ENCODE results near the gene ENTPD6. TPM values are rescaled to one million over a fixed set of nuclear protein-coding genes. Genes with fewer than 3 reads are reported as not detected.
"Not testable (repeated sequence)": the region's sequence is repeated elsewhere in the genome, so short reads cannot be mapped to it uniquely, and the experiment has no call there.

ENTPD6 gene
- total RNA-seq, 1 donor from 2014 or later = 46.3 TPM

DNA sequence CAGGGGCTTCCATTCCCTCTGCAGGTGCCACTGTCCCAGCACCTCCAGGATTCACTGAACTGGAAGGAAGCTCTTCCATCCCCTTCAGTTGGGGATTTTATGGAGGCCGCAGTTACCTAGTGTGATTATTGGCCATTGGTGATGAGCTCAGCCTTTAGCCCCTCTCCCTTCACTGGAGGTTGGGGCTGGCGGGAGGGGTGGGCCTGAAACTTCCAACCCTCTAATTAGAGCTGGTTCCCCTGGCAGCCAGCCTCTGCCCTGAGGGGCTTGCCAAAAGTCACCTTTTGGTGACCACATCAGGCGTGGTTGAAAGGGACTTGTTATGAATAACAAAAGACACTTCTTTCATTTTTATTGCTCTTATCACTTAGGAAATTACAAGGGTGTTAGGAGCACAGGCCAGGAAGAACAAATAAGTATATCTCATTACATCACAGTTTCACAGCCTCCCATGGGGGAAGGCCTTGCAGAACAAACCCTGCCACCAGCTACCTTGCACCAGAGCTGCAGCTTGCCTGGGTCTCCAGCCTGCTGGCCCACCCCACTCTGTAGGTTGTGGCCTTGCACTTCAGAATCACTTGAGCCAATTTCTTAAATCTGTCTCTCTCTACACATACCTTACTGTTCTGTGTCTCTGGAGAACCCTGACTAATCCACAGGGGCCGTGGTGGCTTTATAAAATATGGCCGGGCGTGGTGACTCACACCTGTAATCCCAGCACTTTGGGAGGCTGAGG, 57.3 kb downstream of the ENTPD6 start:
- no peak for DNase-seq (ENCODE audit: extremely low read depth, low read depth, low spot score)

DNA sequence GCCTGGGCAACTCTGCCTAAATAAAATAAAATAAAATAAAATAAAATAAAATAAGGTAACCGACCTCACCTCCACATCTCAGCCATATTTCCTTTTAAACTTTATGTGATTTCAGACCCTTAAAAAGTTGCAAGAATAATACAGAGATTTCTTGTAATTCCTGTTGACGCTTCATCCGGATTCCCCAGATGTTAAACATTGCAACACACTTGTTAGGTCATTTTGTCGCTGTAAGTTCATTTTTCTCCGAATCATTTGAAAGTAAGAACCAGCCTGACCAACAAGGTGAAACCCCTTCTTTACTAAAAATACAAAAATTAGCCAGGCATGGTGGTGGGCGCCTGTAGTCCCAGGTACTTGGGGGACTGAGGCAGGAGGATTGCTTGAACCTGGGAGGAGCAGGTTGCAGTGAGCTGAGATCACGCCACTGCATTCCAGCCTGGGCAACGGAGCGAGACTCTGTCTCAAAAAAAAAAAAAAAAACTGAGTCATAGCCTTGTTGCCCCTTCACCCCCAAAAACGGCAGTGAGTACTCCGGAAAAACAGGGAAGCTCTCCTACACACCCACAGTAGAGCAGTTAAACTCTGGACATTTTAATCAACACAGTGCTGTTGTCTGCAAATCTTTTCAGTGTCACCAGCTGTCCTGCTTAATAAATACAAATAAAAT, 58.2 kb downstream of the ENTPD6 start:
- no peak for DNase-seq (ENCODE audit: extremely low read depth, low read depth, low spot score)

DNA sequence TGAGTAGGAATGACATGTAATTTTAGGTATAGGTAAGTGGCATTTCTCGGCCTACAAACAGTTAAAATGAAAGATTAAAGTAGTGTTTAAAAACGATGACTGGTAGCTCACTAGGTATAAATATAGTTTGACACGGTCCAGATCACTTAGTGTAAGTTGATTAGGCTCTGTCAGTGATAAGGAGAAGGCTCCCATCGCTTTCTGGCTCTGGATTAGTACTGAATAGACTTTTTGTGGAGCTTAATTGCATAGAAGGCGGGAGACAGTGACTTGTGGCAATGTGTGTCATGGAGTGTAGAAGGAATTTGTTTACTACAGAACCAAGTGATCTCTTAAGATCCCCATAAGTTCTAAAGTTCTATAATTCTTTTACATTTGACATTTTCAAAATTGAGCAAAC, 59.1 kb downstream of the ENTPD6 start:
- DNase-seq (ENCODE audit: extremely low read depth, low read depth, low spot score) = no peak

DNA sequence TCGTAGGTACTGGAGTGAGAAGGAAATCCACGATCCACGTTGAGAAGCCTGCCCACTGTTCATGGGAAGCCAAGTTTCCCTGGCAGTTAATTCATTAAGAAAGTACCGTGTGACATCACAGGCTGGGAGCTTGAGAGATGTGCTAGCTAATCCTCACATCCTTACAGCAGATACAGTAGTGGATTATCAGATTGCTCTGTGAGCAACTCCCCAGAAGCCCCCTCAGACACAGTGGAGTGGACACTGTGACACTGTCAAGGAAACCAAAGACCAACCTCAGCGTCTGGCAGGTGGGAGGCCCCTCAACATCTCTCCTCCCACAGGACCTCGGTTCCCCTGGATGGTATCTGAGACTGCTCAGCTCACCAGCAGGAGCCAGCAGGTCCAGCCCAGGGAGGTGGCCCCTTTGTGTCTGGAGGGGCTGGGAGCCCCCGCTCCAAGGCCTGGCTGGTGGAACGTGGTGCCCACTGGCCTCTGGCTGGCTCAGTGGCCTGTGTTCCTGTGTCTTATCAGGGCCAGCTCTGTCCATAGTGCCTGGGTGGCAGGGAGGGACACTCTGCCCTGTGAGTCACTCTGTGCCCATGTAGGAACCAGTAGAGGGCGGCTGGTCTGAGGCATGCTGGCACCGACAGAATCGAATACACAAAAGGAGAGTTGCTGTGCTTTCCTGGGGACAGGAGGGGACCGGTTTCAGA, 59.6 kb downstream of the ENTPD6 start:
- no peak for DNase-seq (ENCODE audit: extremely low read depth, low read depth, low spot score)

DNA sequence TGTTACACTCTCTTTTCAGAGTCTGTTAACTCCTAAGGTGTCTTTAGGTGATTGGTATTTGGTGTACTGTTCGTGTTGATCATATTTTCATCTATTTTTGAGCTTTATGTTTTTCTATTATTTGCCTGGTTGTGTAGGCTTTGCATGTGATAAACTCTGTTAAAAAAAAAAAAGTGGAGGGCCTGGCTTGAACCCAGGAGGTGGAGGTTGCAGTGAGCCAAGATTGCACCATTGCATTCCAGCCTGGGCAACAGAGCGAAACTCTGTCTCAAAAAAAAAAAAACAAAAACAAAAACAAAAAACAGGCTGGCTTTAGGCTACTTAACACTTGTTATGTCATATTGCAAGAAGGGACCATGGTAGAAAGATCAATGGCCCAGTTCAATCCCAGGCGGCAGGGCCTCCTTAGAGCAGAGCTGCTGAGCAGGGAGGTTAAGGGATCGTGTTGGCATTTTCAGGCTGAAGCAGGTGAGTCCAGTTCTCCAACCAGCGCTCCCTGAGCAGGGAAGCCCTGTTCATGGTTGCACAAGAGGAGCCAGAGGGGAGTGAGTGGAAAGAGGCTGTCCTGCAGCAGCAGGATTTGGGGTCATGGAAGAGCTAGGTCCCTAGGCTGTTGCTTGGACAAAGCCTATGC, 60.8 kb downstream of the ENTPD6 start:
- no peak for DNase-seq (ENCODE audit: extremely low read depth, low read depth, low spot score)

DNA sequence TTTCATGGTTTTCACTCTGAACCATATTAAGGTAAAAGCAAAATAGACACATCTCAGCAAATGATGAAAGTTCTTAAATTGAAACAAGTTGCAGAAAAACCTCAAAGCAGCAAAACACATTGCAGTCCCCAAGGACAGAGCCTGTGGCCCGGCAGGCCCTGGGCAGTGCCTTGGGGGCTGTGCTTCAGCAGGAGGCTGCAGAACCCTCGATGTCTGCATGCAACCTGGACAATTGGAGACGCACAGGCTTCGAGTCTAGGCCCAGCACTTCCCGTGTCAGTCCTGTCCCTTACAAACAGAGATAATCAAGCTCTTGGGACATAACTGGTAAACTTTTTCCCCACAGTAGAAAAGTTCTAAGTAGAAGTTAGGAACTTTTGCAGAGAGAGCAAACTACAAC, 61.6 kb downstream of the ENTPD6 start:
- no peak for DNase-seq (ENCODE audit: extremely low read depth, low read depth, low spot score)

DNA sequence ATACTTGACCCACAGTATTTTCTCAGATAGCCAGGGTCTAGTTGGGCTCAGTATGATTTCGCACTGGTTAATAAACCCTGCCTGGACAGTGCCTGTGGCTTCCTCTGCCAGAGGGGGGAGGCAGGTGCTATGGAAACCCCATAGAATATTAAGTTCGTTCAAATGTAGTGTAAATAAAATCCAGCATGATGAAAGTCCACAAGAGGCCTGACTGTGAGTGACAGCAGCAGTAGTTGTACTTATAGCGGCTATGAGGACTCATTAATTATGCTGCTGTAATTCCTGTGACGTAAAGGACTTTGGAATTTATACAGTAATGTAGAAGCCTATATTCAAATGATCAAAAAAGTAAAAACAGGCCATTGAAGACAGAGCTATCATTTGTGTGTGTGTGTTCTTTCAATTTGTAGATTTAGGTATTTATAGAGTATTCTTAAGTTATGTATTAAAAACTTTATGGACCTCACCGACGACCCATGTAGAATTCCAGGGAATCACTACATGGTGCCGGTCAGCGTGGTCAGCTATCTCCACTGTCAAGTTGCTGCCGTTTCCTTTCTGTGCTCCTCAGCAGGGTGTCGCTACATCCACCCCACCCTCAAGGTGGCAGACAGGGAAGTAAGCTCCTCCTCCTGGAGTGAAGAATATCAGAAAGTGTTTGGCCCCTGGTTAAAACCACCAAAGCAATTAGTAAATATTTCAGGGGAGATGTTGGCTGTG, 62.4 kb downstream of the ENTPD6 start:
- DNase-seq (ENCODE audit: extremely low read depth, low read depth, low spot score) = no peak

DNA sequence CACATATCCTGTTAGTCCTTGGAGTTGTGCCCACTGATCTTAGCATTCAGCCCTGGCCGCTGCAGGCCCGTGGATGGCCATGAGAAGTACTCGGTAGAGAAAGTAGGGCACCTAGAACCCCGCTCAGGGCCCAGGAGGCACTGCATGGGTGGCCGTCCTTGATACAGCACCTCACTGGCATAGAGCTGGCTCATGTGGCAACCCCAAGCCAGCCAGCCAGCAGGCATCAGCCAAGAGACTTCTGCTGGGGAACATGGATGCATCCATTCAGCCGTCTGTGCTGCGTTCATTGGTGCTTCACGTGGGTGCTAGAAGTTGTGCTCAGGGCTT, 62.9 kb downstream of the ENTPD6 start:
- DNase-seq (ENCODE audit: extremely low read depth, low read depth, low spot score) = no peak

DNA sequence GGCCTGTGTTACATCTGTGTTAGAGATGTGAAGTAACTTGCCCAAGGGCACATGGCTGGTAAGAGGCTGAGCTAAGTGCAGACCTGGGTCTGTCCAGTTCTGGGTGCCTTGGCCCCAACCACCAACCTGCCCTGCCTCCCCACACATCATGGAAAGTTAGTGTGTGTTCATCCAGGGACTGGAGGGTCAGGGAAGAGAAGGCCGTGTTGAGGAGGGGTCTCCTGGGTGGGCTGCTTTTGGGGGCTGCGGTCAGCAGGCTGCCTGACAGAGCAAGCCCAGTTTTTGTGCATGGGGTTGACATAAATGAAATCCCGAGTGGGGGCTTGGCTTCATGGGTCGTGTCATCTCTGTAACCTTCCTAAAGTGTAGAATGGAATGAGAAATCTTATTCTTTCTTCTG, 63.3 kb downstream of the ENTPD6 start:
- DNase-seq (ENCODE audit: extremely low read depth, low read depth, low spot score) = no peak

DNA sequence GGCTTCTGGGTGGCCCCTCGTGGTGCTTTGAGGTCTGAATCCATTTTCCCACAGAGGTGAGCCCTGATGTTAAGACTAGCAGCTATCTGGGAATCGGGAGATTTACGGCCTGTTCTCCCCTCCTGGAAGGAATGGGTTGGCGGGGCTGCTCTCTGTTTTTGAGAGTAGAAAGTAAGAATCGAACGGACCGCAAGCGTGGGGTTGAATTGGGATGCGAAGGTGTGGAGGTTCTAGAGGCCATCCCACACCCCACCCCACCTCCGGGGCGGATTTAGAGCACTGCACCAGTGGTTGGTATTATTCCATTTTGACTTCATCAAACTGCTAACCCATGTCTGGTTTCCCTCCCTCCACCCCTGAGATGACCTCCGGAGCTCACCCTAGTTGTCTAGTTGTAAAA, 63.8 kb downstream of the ENTPD6 start:
- no peak for DNase-seq (ENCODE audit: extremely low read depth, low read depth, low spot score)

DNA sequence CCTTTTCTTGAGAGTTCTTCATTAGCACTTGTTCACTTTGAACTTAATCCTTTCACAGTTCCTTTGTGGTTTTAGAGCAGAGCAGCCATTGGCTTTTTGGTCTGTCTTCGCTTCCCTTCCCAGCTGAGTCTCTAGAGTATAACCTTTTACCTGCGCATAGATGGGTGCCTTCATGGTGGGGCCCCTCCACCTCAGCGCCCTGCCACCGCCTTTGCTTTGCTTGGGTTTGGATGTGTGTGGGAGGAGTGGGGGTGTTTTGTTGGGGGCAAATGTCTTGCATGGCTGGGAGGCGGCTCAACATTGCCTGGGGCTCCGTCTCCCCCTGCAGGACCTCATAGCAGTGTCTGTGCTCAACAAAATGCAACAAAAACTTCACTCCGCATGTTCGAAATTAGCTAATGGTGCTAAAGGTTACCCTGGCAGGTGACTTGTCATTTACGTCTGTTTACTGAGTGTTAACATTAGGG, 64.3 kb downstream of the ENTPD6 start:
- DNase-seq (ENCODE audit: extremely low read depth, low read depth, low spot score) = no peak

DNA sequence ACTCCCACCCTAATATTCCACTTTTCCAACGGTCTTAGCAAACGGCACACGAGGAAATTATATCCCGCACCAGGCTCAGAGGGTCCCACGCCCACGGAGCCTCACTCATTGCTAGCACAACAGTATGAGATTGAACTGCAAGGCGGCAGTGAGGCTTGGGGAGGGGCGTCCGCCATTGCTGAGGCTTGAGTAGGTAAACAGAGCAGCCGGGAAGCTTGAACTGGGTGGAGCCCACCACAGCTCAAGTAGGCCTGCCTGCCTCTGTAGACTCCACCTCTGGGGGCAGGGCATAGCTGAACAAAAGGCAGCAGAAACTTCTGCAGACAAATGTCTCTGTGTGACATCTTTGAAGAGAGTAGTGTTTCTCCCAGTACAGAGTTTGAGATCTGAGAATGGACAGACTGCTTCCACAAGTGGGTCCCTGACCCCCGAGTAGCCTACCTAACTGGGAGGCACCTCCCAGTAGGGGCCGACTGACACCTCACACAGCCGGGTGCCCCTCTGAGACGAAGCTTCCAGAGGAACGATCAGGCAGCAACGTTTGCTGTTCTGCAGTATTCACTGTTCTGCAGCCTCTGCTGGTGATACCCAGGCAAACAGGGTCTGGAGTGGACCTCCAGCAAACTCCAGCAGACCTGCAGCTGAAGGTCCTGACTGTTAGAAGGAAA, 65.4 kb downstream of the ENTPD6 start:
- DNase-seq (ENCODE audit: extremely low read depth, low read depth, low spot score) = not testable (repeated sequence)

DNA sequence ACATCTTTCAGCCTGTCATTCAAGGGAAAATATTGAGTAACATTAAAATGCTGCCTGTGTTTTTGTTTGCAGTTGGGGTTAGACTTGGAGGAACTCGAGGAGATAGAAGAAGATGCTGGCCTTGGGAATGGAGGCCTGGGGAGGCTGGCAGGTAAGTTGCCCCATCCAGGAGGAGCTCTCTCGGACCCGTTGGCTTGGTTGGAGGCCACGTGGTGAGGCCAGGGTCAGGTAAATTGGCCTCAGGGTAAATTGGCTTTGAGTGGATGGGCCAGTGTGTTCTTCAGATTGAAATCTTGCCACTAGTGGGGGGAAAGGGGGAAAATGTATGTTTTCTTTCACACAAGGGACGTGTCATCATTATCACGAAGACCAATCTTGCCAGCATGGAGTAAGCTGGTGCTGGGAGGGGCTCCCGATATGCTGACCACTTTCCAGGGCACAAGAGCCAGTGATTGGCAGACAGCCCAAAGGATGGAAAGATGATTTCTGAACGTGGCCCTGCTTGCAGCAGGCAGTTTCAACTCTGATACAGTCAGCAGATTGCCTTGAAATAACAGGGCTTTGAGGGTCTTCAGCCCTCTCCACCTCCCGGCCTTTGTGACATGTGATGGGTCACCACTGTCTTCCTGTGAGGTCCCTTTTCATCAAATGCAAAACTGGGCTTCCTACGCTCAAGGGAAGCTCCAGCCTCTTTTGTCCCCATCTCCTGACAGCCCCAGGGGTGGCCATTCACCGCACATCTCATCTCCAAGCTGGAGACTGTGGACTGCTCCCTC, 73.7 kb downstream of the ENTPD6 start:
- DNase-seq (ENCODE audit: extremely low read depth, low read depth, low spot score) = no peak

DNA sequence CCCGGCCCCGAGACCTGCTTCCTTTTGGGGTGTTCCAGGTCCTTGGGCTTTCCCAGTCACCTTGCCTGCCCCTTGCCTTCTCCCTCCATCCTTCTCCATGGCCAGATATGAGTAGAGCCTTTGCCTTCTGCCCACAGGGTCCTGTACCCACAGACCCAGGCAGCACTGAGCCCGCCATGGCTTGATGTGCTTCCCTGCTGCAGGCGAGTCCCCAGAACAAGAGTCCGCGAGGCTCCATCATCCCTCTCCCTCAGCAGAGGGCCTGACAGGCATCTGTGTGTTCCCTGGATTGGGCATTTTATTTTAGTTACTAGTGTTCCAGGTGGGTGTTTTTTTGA, 74.3 kb downstream of the ENTPD6 start:
- DNase-seq (ENCODE audit: extremely low read depth, low read depth, low spot score) = no peak

DNA sequence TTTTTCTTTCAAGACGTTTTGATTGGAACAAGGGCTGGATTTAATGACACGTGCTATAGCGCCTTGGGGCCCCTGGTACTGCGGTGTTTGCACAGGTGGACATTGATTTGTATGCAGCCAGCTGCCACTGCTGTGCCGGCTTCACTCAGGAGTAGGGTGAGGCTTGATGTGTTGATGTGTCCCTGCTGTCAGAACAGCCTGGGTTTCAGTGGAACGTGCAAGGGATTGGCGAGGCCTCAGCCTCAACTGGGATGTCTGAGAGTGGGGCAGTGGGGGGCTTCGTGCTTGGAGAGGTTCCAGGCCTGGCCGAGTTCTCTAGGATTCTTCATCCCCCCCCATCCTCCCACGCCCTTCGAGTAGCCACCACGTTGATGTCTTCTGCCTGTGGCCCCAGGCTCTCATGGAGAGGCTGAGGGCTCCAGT, 75.3 kb downstream of the ENTPD6 start:
- no peak for DNase-seq (ENCODE audit: extremely low read depth, low read depth, low spot score)

DNA sequence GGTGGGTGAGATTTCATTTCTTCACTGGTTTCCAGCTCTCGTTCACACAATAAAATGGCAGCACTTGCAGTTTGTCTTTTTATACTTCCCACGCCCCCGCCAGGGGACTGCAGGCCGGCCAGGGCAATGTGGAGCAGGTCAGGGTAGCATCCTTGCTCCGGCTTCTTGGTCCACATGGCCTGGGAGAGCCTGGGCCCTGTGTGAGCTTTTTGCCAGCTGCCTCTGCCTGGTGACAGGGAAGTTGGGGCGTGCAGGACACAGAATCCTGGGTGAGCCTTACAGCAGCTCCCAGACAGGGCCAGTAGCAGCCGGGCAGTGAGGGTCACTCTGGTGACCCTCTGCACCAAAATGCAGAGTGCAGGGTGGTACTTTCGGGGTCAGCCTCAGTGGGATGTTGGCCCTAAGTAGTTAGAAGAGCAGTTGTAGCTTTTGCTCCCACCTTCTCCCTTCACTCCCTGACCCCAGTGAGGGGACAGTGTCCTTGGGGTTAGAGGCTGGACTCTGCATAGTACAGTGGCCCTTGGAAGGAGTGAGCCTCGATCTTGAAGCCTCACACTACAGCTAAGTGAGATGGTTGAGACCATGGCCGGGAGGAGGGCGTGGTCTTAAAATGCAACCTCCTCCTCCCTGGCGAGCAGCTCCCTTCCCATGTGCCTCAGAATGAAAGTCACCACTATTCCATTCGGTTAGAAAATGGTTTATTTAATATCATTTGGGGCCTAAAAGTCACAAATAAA, 76.1 kb downstream of the ENTPD6 start:
- DNase-seq (ENCODE audit: extremely low read depth, low read depth, low spot score) = no peak

DNA sequence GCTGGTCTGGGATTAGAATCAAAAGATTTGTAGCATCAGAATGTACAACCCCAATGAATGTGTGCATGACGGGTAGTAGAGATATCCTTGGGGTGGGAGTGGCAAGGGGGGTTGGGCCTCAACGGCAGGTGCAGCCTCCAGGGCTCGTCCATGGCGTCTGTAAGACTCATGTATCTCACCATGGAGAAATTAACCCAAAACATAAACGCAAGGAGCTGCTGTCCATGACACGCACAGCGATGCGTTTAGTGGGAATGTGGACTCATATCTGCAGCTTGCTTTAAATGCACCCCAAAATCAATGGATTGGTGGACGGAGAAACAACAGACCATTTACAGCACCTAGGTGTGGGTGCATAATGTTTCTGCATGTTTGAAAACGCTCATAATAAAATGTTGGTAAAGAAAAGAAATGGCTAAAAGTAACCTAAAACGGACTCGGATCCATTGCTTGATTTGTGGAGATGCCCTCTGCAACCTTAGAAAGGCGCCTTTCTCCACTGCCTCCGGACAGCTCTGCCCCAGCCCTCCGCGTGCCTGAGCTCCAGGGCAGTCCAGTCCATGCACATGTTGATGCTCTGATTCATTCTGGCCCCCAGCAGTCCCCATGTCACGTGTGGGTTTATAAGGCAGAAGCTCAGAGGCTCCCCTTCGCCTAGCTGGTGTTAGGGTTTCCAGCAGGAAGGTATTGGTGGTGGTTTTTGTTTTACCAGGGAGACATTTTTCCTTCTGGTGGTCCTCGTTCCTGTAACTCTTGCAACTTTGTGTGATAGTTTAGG, 76.9 kb downstream of the ENTPD6 start:
- DNase-seq (ENCODE audit: extremely low read depth, low read depth, low spot score) = no peak

DNA sequence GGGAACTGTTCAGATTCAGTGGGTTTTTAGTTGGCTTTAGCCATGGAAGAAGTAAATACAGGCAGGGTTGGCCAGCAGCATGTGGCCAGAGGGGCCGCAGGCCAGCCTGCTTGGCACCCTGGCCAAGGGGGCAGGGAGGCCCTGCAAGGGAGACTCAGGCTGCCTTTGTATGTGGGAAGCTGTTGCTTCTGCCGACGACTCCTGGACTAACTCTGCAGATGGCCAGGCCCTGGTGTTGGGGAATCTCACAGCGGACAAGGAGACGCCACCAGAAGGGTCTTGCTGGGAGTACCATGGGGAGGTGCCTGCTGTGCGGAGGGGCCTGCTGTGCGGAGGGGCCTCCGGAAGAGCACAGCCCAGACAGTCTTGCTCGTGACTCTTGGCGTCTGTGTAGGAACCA, 77.5 kb downstream of the ENTPD6 start:
- no peak for DNase-seq (ENCODE audit: extremely low read depth, low read depth, low spot score)

All from glomerular endothelial cell (primary cell).